Hepatocyte (in vitro differentiated cells): ENCODE data around the gene GTF3C2. TPM values are rescaled to one million over a fixed set of nuclear protein-coding genes. Genes with fewer than 3 reads are reported as not detected.

ENCODE experiments used
- DNase-seq: peaks from one replicate; pipeline ENCODE4 v3.0.0-alpha.2; 2016; ENCODE audit warnings: low spot score
- H2AFZ ChIP-seq: fragments of 200-600 bp; sonication (generic); 2 replicates; pipeline ENCODE4 v1.6.0; 2016; ENCODE audit warnings: antibody characterized with exemption, mild to moderate bottlenecking
- H3K27ac ChIP-seq: fragments of 200-600 bp; sonication (generic); 2 replicates; pipeline ENCODE4 v1.5.1; 2016; ENCODE audit warnings: mild to moderate bottlenecking
- H3K27me3 ChIP-seq: fragments of 200-600 bp; sonication (generic); 2 replicates; pipeline ENCODE4 v1.6.1; 2016
- H3K36me3 ChIP-seq: fragments of 200-600 bp; sonication (generic); replicated peaks from 2 replicates; pipeline ENCODE4 v1.5.1; 2016; ENCODE audit warnings: low read depth; ENCODE audit not compliant: insufficient read depth
- H3K4me1 ChIP-seq: fragments of 200-600 bp; sonication (generic); 2 replicates; pipeline ENCODE4 v1.5.1; 2016; ENCODE audit warnings: mild to moderate bottlenecking, moderate library complexity; ENCODE audit not compliant: insufficient read depth
- H3K4me2 ChIP-seq: fragments of 200-600 bp; sonication (generic); 2 replicates; pipeline ENCODE4 v1.6.0; 2016
- H3K4me3 ChIP-seq: fragments of 200-600 bp; sonication (generic); 2 replicates; pipeline ENCODE4 v1.5.1; 2016; ENCODE audit warnings: mild to moderate bottlenecking
- H3K79me2 ChIP-seq: fragments of 200-600 bp; sonication (generic); 2 replicates; pipeline ENCODE4 v1.6.0; 2017; ENCODE audit warnings: mild to moderate bottlenecking
- H3K9me2 ChIP-seq: fragments of 200-600 bp; sonication (generic); replicated peaks from 2 replicates; pipeline ENCODE4 v1.6.0; 2017; ENCODE audit warnings: mild to moderate bottlenecking; ENCODE audit not compliant: insufficient read depth
- H3K9me3 ChIP-seq: fragments of 200-600 bp; sonication (generic); 2 replicates; pipeline ENCODE4 v1.5.1; 2016; ENCODE audit warnings: low read depth, mild to moderate bottlenecking
- H4K20me1 ChIP-seq: fragments of 200-600 bp; sonication (generic); 2 replicates; pipeline ENCODE4 v1.6.0; 2016; ENCODE audit warnings: mild to moderate bottlenecking; ENCODE audit not compliant: insufficient read depth, poor library complexity, severe bottlenecking
- EZH2 ChIP-seq: fragments of 200-600 bp; sonication (generic); IDR thresholded peaks from 2 replicates; pipeline ENCODE4 v1.6.1; 2016; ENCODE audit warnings: antibody characterized with exemption, mild to moderate bottlenecking, borderline replicate concordance
- EZH2phosphoT487 ChIP-seq: fragments of 200-600 bp; sonication (generic); IDR thresholded peaks from one replicate; pipeline ENCODE4 v1.6.1; 2018; ENCODE audit warnings: antibody characterized with exemption, mild to moderate bottlenecking, low read depth, moderate library complexity; ENCODE audit not compliant: unreplicated experiment, severe bottlenecking
- WGBS: methylation state at CpG from one replicate; pipeline ENCODE4 v1.1.6; 2016; ENCODE audit warnings: low lambda C conversion rate; ENCODE audit errors: missing lambda C conversion rate; 5-methylcytosine and 5-hydroxymethylcytosine counted together
- polyA plus RNA-seq: library from polyadenylated mRNA; unstranded; fragments of >200 nt; fragmentation: Nextera tagmentation; extraction: Ambion mirVana; gene quantifications from 2 replicates; pipeline ENCODE4 v1.2.1, GENCODE V29; 2016
- total RNA-seq: library from RNA; depleted of rRNA; stranded (reverse); fragments of >200 nt; gene quantifications from 2 replicates; pipeline ENCODE4 v1.2.3, GENCODE V29; 2014
- TF ChIP-seq, protein P1 (sequence below): fragments of 200-600 bp; sonication (generic); IDR thresholded peaks from 2 replicates; pipeline ENCODE4 v1.5.1; 2016; ENCODE audit warnings: antibody characterized with exemption, mild to moderate bottlenecking; ENCODE audit not compliant: poor library complexity

The GTF3C2 gene
- total and polyA plus RNA-seq, 2 experiments from 2014 or later, result 46.8 to 51.3 TPM

- Histone ChIP-seq H3K9me2 (no peaks in the 10 kb centered on the region), H3K4me1 (peaks cover 15% of the 10 kb centered on the region), H3K27ac (no peak overlapping the region), H3K4me2 (no peak overlapping the region), H3K36me3 (no peaks in the 10 kb centered on the region), H4K20me1 (peaks cover 14% of the 10 kb centered on the region), H3K9me3 (no peaks in the 10 kb centered on the region), H3K79me2 (peaks cover 91% of the 10 kb centered on the region), H3K27me3 (no peaks in the 10 kb centered on the region), H3K4me3 (no peak overlapping the region), H2AFZ (no peak overlapping the region)
- no peak for DNase-seq
- 96% methylated on average over 6 of the region's 6 CpGs for WGBS
- TF ChIP-seq EZH2, result no peak
- TF ChIP-seq, protein P1, sequence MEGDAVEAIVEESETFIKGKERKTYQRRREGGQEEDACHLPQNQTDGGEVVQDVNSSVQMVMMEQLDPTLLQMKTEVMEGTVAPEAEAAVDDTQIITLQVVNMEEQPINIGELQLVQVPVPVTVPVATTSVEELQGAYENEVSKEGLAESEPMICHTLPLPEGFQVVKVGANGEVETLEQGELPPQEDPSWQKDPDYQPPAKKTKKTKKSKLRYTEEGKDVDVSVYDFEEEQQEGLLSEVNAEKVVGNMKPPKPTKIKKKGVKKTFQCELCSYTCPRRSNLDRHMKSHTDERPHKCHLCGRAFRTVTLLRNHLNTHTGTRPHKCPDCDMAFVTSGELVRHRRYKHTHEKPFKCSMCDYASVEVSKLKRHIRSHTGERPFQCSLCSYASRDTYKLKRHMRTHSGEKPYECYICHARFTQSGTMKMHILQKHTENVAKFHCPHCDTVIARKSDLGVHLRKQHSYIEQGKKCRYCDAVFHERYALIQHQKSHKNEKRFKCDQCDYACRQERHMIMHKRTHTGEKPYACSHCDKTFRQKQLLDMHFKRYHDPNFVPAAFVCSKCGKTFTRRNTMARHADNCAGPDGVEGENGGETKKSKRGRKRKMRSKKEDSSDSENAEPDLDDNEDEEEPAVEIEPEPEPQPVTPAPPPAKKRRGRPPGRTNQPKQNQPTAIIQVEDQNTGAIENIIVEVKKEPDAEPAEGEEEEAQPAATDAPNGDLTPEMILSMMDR, result no peak
- TF ChIP-seq EZH2phosphoT487, result no peak
Observed at GRCh38 chr2:27351802-27352598, 4.6 kb downstream of the GTF3C2 start.

DNA sequence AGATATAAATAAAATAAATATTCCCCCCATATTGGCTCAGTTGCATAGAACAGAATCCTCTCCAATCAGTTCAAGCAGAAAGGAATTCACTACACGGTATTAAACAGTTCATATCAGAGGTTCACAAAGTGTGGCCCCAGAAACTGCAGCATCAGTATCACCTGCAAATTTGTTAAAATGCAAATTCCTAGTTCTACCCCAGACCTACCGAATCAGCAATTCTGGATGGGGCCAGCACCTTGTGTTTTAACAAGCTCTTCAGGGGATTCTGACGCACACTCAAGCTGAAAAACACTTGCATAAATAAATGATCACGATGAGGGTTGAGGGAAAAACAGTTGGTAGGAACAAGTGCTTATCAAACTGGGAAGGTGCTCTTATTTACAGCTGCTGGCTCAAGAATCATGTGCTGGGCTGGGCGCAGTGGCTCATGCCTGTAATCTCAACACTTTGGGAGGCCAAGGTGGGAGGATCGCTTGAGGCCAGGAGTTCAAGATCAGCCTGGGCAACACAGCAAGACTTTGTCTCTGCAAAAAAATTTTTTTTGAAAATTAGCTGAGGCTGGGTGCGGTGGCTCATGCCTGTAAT is 6.4 kb downstream of the GTF3C2 start:
- Histone ChIP-seq H3K27ac (no peak overlapping the region), H4K20me1 (peaks cover 17% of the 10 kb centered on the region), H3K4me2 (no peak overlapping the region), H3K9me3 (no peaks in the 10 kb centered on the region), H3K4me3 (no peak overlapping the region), H3K4me1 (peaks cover 12% of the 10 kb centered on the region), H3K27me3 (no peaks in the 10 kb centered on the region), H3K36me3 (no peaks in the 10 kb centered on the region), H2AFZ (no peak overlapping the region), H3K9me2 (no peaks in the 10 kb centered on the region), H3K79me2 (peaks cover 98% of the 10 kb centered on the region)
- WGBS, result 93% methylated on average over 7 of the region's 7 CpGs
- no peak for DNase-seq
- TF ChIP-seq EZH2, result no peak
- TF ChIP-seq, protein P1, result no peak

- H3K4me3 ChIP-seq, result no peak overlapping the region
- no peaks in the 10 kb centered on the region for H3K9me3 ChIP-seq
- no peak overlapping the region for H3K4me2 ChIP-seq
- H3K4me1 ChIP-seq, result no peaks in the 10 kb centered on the region
- no peak overlapping the region for H3K27ac ChIP-seq
- H2AFZ ChIP-seq, result no peak overlapping the region
- no peaks in the 10 kb centered on the region for H3K27me3 ChIP-seq
- TF ChIP-seq, protein P1, result no peak
- TF ChIP-seq EZH2 (no peak), EZH2phosphoT487 (no peak)
- WGBS, result 90% methylated on average over 2 of the region's 2 CpGs
- no peaks in the 10 kb centered on the region for H3K36me3 ChIP-seq
- no peaks in the 10 kb centered on the region for H3K9me2 ChIP-seq
- peaks cover 17% of the 10 kb centered on the region for H4K20me1 ChIP-seq
- H3K79me2 ChIP-seq, result peaks cover 91% of the 10 kb centered on the region
- DNase-seq, result no peak
Observed at GRCh38 chr2:27347641-27348040, 8.9 kb downstream of the GTF3C2 start.
